ENCODE measurements around the gene MNT. TPM values are rescaled to one million over a fixed set of nuclear protein-coding genes. Genes with fewer than 3 reads are reported as not detected.

The MNT gene
- total RNA-seq, 1 donor from 2014 or later, result 32.6 TPM

DNA sequence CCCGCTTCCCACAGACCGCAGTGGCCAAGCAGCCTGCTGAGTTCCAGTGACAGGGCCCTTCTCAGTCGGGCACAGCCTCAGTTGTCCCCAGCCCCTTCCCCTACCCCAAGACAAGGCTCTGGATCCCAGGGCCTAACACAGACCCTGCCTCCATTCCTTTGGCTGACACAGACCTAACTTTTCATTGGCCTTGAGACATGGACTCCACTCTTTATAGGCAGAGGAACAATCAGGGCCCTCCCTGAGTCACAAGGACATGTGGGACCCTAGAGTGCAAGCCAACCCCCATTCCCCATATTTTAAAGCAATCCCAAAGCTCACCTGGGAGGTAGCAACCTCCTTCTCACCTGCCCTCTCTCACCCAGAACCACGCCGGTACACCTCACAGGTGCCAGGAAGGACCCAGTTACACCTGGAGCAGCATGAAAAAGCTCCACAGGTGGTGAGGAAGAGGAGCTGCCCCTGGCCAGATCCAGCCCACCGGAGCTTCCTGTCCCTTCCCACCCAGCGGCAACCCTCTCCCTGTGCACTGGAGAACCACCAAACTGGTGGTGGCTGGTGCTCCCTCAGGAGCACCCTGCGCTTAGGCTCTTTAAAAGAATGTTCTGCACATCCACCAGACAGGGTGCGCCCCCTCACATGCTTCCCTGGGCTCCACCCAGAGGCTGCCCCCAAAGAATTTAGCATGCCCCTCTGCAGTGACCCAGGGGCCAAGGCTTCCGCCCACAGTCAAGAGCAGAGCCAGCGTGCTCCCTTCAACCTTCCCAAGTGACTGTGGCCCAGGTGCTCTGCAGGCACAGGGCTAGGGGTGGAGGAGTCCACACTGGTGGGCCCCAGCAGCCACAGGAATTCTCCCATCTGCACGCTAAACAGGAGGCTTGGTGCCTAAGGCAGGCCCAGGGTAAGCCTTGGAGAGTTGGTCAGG, 3.4 kb downstream of the MNT start:
- Histone ChIP-seq H3K36me3 (no peaks in the 10 kb centered on the region), H3K4me3 (peak overlapping the region; percentile 99), H3K4me1 (peaks cover 58% of the 10 kb centered on the region), H3K27ac (peak overlapping the region; percentile 100), H3K27me3 (ENCODE audit: low read depth) (no peaks in the 10 kb centered on the region), H3K9me3 (no peaks in the 10 kb centered on the region)
- intact Hi-C loops (cut with DNase I), result no loop called here
- ATAC-seq (no peak), DNase-seq (no peak)
- TF ChIP-seq, protein P1, sequence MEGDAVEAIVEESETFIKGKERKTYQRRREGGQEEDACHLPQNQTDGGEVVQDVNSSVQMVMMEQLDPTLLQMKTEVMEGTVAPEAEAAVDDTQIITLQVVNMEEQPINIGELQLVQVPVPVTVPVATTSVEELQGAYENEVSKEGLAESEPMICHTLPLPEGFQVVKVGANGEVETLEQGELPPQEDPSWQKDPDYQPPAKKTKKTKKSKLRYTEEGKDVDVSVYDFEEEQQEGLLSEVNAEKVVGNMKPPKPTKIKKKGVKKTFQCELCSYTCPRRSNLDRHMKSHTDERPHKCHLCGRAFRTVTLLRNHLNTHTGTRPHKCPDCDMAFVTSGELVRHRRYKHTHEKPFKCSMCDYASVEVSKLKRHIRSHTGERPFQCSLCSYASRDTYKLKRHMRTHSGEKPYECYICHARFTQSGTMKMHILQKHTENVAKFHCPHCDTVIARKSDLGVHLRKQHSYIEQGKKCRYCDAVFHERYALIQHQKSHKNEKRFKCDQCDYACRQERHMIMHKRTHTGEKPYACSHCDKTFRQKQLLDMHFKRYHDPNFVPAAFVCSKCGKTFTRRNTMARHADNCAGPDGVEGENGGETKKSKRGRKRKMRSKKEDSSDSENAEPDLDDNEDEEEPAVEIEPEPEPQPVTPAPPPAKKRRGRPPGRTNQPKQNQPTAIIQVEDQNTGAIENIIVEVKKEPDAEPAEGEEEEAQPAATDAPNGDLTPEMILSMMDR (IDR thresholded peaks at IDR 0.05), result no peak

DNA sequence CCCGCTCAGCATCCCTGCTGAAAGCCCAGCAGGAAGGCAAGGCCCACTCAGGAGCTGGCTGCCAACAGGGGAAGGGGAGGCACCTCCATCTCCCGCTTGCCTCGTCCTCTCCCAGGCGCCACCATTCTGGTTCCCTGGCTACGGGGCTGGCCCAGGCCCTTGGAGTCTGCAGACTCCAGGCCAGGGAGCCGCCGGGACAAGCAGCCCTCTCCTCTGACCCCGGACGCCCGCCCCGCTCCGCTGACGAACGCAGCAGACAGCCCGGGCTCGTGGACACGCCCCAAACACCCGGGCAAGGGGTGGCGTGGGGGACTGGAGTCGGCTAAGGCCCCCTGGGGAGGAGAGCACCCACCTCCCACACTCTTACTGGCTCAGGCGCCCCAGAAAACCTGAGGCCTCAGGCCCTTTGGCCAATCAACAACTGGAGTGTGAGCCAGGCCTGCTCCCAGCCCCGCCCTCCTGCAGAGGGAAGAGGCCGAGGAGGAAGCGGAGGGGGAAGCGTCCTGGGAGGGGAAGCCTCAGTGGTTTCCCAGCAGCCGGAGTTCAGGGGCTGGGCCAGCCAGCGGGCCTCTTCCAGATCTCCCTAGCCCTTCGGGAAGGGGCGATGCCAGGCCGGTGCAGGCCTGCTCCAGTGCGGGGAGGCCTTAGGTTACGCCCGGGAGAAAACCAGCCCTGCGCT, 4.2 kb downstream of the MNT start:
- peaks cover 60% of the 10 kb centered on the region for H3K4me1 ChIP-seq
- peak overlapping the region; percentile 100 for H3K27ac ChIP-seq
- ATAC-seq (peak; percentile 43 to 44), DNase-seq (peak; percentile 95)
- intact Hi-C loops (cut with DNase I), result no loop called here
- no peaks in the 10 kb centered on the region for H3K36me3 ChIP-seq
- no peaks in the 10 kb centered on the region for H3K27me3 ChIP-seq (ENCODE audit: low read depth)
- TF ChIP-seq, protein P1 (IDR thresholded peaks at IDR 0.05), result no peak
- no peaks in the 10 kb centered on the region for H3K9me3 ChIP-seq
- H3K4me3 ChIP-seq, result peak overlapping the region; percentile 52

DNA sequence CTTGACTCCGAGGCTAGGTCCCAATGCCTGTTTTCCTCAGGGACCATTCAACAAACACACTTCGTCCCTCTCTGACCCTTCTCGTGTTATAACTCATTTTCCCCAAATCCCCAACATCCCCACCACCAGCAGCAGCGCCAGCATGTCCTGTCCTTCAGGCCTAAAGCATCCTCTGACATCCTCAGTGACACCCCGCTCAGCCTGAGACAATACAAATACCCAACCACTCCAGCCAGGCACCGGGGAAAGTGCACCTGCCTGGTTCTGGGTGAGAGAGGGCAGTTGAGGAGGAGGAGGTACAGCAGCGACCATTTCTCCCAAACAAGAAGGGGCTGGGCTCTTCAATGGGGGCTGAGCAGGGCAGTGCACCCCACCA, 4.7 kb downstream of the MNT start:
- intact Hi-C loops (cut with DNase I), result no loop called here
- Histone ChIP-seq H3K36me3 (no peaks in the 10 kb centered on the region), H3K27ac (peak overlapping the region; percentile 100), H3K27me3 (ENCODE audit: low read depth) (no peaks in the 10 kb centered on the region), H3K9me3 (no peaks in the 10 kb centered on the region), H3K4me3 (peak overlapping the region; percentile 52), H3K4me1 (peaks cover 65% of the 10 kb centered on the region)
- TF ChIP-seq, protein P1 (IDR thresholded peaks at IDR 0.05), result no peak
- no peak for ATAC-seq
- DNase-seq, result no peak

- Histone ChIP-seq H3K36me3 (no peaks in the 10 kb centered on the region), H3K9me3 (no peaks in the 10 kb centered on the region), H3K4me1 (peaks cover 72% of the 10 kb centered on the region), H3K27ac (peak overlapping the region; percentile 100), H3K27me3 (ENCODE audit: low read depth) (no peaks in the 10 kb centered on the region), H3K4me3 (peak overlapping the region; percentile 52)
- TF ChIP-seq, protein P1 (IDR thresholded peaks at IDR 0.05), result no peak
- DNase-seq (peak; percentile 81), ATAC-seq (no peak)
- intact Hi-C loops (cut with DNase I), result no loop called here
These were observed 5.3 kb downstream of the MNT start for GRCh38 chr17:2395258-2396181.

DNA sequence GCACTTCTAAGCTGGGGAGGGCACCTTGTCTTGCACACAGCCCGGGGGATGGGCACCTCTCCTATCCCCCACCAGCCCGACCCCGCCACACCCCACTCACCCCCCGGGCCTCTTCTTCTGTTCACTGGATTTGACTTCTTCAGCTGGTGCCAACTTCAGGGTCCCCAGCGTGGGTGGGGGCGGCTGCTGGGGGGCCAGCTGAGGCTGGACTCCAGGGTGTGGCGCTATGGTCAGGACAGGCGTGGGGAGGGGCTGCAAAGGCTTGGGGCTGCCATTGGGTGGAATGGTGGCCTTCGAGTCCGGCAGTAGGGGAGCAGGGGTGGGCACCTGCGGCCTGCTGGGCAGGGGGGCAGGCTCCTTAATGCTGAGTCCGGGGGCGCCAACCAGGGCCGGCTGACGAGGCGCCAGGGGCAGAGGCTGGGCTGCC, 6.1 kb downstream of the MNT start:
- no peak overlapping the region for H3K4me3 ChIP-seq
- H3K9me3 ChIP-seq, result no peaks in the 10 kb centered on the region
- H3K27ac ChIP-seq, result peak overlapping the region; percentile 100
- TF ChIP-seq, protein P1 (IDR thresholded peaks at IDR 0.05), result no peak
- DNase-seq (no peak), ATAC-seq (no peak)
- intact Hi-C loops (cut with DNase I), result no loop called here
- no peaks in the 10 kb centered on the region for H3K27me3 ChIP-seq (ENCODE audit: low read depth)
- no peaks in the 10 kb centered on the region for H3K36me3 ChIP-seq
- peaks cover 79% of the 10 kb centered on the region for H3K4me1 ChIP-seq
